Endothelial cell of umbilical vein (primary cell): ENCODE results near the gene MMP1. TPM values are rescaled to one million over a fixed set of nuclear protein-coding genes. Genes with fewer than 3 reads are reported as not detected.

Experiments used
- BruUV-seq: library from RNA; stranded (reverse); fragments of 400-500 nt; replicated peaks from 2 replicates; lab custom pipeline; 2021; lab: Mats Ljungman, UMichigan
- CTCF ChIA-PET: fragments of 300-600, 350-600 bp; sonication (Branson Sonifier 250); formaldehyde crosslinking; loops from one replicate; lab custom pipeline; 2021; ENCODE audit warnings: antibody characterized with exemption, inconsistent platforms; lab: Charles Lee
- POLR2A ChIA-PET: fragments of 300-600, 350-600 bp; sonication (Branson Sonifier 250); formaldehyde crosslinking; loops from one replicate; lab custom pipeline; 2021; ENCODE audit warnings: antibody characterized with exemption, inconsistent platforms; lab: Charles Lee
- DNase-seq: peaks from one replicate; pipeline ENCODE4 v3.0.0-alpha.2; 2011; ENCODE audit warnings: low read depth, low spot score
- FAIRE-seq: peaks from 2 replicates; lab custom pipeline; 2011; peaks lifted over from hg19 to GRCh38; lab: Jason Lieb, UNC
- H2AFZ ChIP-seq: 2 replicates; pipeline ENCODE4 v1.6.0; 2012; ENCODE audit warnings: low read depth, low read length, control low read depth, inconsistent platforms
- H3K27ac ChIP-seq: 2 replicates; pipeline ENCODE4 v1.5.1; 2011; ENCODE audit warnings: low read depth, mild to moderate bottlenecking, control low read depth, low read length, moderate library complexity; ENCODE audit not compliant: insufficient read depth
- H3K27me3 ChIP-seq, 2 experiments: 2 replicates each; pipeline versions ENCODE4 v1.6.0 to v1.6.1; 2011; ENCODE audit warnings: low read length in 2 of 2, mixed read lengths in 1 of 2; ENCODE audit not compliant: control insufficient read depth in 2 of 2, insufficient read depth in 2 of 2
- H3K36me3 ChIP-seq, 2 experiments: 2 replicates in 1 of 2; 3 replicates in 1 of 2; pipeline ENCODE4 v1.5.1; 2011; ENCODE audit warnings: low read length in 2 of 2, mild to moderate bottlenecking in 1 of 2, moderate library complexity in 1 of 2; ENCODE audit not compliant: control insufficient read depth in 2 of 2, insufficient read depth in 2 of 2; ENCODE audit errors: extremely low read depth in 1 of 2
- H3K4me1 ChIP-seq: 3 replicates; pipeline ENCODE4 v1.5.1; 2011; ENCODE audit warnings: mild to moderate bottlenecking, low read length; ENCODE audit not compliant: control insufficient read depth, insufficient read depth; ENCODE audit errors: extremely low read depth
- H3K4me2 ChIP-seq: 2 replicates; pipeline ENCODE4 v1.6.1; 2011; ENCODE audit warnings: low read length, control low read depth, mixed read lengths; ENCODE audit not compliant: insufficient read depth
- H3K4me3 ChIP-seq, 3 experiments: fragments of 200-600 bp in 1 of 3; sonication (generic), shearing (Covaris generic) in 1 of 3; replicated peaks in 1 of 3; 2 replicates each; pipeline ENCODE4 v1.5.1; 2011 to 2016; ENCODE audit warnings: control low read depth in 3 of 3, low read length in 3 of 3, mild to moderate bottlenecking in 2 of 3, inconsistent platforms in 1 of 3, low read depth in 1 of 3, moderate library complexity in 1 of 3; ENCODE audit not compliant: insufficient read depth in 1 of 3
- H3K79me2 ChIP-seq: 2 replicates; pipeline ENCODE4 v1.6.0; 2012; ENCODE audit warnings: low read length, inconsistent platforms; ENCODE audit not compliant: control insufficient read depth, insufficient read depth
- H3K9ac ChIP-seq: replicated peaks from 2 replicates; pipeline ENCODE3; 2011; ENCODE audit warnings: low read length, control low read depth; ENCODE audit not compliant: insufficient read depth; ENCODE audit errors: extremely low read depth
- H3K9me1 ChIP-seq: replicated peaks from 3 replicates; pipeline ENCODE4 v1.6.0; 2011; ENCODE audit warnings: mild to moderate bottlenecking, low read length; ENCODE audit not compliant: control insufficient read depth, insufficient read depth; ENCODE audit errors: extremely low read depth
- H3K9me3 ChIP-seq: replicated peaks from 2 replicates; pipeline ENCODE4 v1.5.1; 2012; ENCODE audit warnings: low read length, inconsistent platforms; ENCODE audit not compliant: control insufficient read depth, insufficient read depth
- H4K20me1 ChIP-seq: replicated peaks from 2 replicates; pipeline ENCODE3; 2011; ENCODE audit warnings: mild to moderate bottlenecking, low read length; ENCODE audit not compliant: control insufficient read depth, insufficient read depth; ENCODE audit errors: extremely low read depth
- EZH2 ChIP-seq: IDR thresholded peaks from 2 replicates; pipeline ENCODE4 v1.6.1; 2012; ENCODE audit warnings: borderline replicate concordance, low read depth, mild to moderate bottlenecking, moderate library complexity, low read length, inconsistent platforms; ENCODE audit not compliant: severe bottlenecking
- FOS ChIP-seq: IDR thresholded peaks from 2 replicates; pipeline ENCODE4 v1.6.1; 2011; ENCODE audit warnings: mild to moderate bottlenecking, low read length, moderate library complexity, borderline replicate concordance; ENCODE audit not compliant: insufficient read depth
- GATA2 ChIP-seq: IDR thresholded peaks from 2 replicates; pipeline ENCODE4 v1.7.0; 2011; ENCODE audit warnings: low read depth, mild to moderate bottlenecking, moderate library complexity, mixed read lengths, low read length; ENCODE audit not compliant: insufficient read length, insufficient read depth
- JUN ChIP-seq: IDR thresholded peaks from 2 replicates; pipeline ENCODE4 v1.6.1; 2011; ENCODE audit warnings: borderline replicate concordance, low read depth; ENCODE audit not compliant: insufficient read length, insufficient read depth
- MYC ChIP-seq: IDR thresholded peaks from one replicate; pipeline ENCODE4 v1.6.1; 2011; ENCODE audit warnings: mild to moderate bottlenecking, low read depth, low read length
- POLR2A ChIP-seq: IDR thresholded peaks from 2 replicates; pipeline ENCODE4 v1.6.1; 2012; ENCODE audit warnings: low read depth, mild to moderate bottlenecking, control low read depth, low read length
- POLR2AphosphoS5 ChIP-seq: IDR thresholded peaks from 2 replicates; pipeline ENCODE4 v1.6.1; 2012; ENCODE audit warnings: low read depth, mild to moderate bottlenecking, control low read depth, low read length, moderate library complexity; ENCODE audit not compliant: insufficient read depth
- dilution Hi-C: fragments of 300-500 bp; cut with MboI; formaldehyde crosslinking; loops from one replicate; pipeline ENCODE4 v1.15.0; 2019; ENCODE audit warnings: low sequenced_read_pairs; ENCODE audit not compliant: extremely low pct_ligation_motif_present
- intact Hi-C: fragments of 100-400 bp; cut with micrococcal nuclease; formaldehyde crosslinking; loops from one replicate; pipeline ENCODE4 v1.10.0; 2022
- polyA plus RNA-seq, 4 experiments: library from polyadenylated mRNA; depleted of rRNA in 3 of 4; stranded (reverse) in 3 of 4; unstranded in 1 of 4; fragments of >200 nt; gene quantifications; 2 replicates each; pipeline versions ENCODE4 v1.2.1 to v1.2.3, GENCODE V29; 2011 to 2012; ENCODE audit warnings: missing spikeins in 1 of 4
- total RNA-seq: library from RNA; stranded (reverse); gene quantifications from 2 replicates; pipeline ENCODE4 v1.2.3, GENCODE V29; 2021
- TF ChIP-seq, protein P1 (sequence below): IDR thresholded peaks from 2 replicates; pipeline ENCODE4 v1.6.1; 2011; ENCODE audit not compliant: insufficient read depth, insufficient read length
- TF ChIP-seq, protein P2 (sequence below), 2 donors: IDR thresholded peaks; 1 replicate in 1 of 2; 2 replicates in 1 of 2; pipeline ENCODE4 v1.5.1; 2011; ENCODE audit warnings: low read length in 2 of 2, mild to moderate bottlenecking in 2 of 2, moderate library complexity in 2 of 2, control low read depth in 1 of 2, inconsistent platforms in 1 of 2, low read depth in 1 of 2; ENCODE audit not compliant: insufficient read depth in 1 of 2; ENCODE audit errors: extremely low read depth in 1 of 2

Gene MMP1
- total and polyA plus RNA-seq, 2 donors (not counting 3 experiments of a cell fraction or from before 2014, with no cell fraction given), result 1.4 to 1,694 TPM

DNA sequence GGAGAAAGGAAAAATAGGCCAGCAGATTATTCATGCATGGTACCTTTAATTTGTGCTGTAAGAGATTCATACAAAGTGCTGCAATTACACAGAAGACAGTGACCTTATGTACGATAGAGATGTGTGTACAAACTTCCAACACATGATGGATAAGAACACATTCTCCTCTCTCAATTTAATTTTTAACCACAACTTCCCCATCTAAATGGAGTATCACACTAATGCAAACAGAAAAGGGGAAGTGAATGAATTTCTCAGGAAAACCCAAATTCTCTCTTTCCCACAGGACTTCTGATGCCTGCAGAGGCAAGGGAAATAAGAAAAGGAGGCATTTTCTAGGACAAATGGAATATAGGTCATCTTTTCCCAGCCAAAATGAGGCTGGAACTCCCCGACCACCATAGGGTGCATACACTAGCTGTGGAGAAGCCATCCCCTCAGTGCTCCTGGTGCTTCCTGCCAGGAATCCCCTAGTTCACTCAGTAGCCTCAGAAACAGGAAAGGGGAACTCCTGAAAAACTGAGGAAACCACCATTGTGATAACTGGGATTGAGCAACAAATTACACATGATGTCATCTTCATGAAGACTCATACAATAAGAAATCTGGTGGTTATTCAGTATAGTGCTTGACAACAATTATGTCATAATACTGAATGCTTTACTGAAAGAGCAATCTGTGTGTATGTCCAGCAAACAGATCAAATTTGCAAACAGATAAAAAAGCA is 40.0 kb downstream of the MMP1 start:
- no TSS peak for BruUV-seq
- Histone ChIP-seq H3K27me3 (peaks cover 15 to 17% of the 10 kb centered on the region in 2 experiments), H3K79me2 (no peaks in the 10 kb centered on the region), H3K4me3 (no peak overlapping the region), H3K4me2 (peak overlapping the region; percentile 8), H3K36me3 (no peaks in the 10 kb centered on the region), H3K4me1 (peaks cover 42% of the 10 kb centered on the region), H3K9me3 (no peaks in the 10 kb centered on the region), H3K9me1 (no peaks in the 10 kb centered on the region), H3K9ac (no peak overlapping the region), H3K27ac (peak overlapping the region; percentile 44), H2AFZ (no peak overlapping the region), H4K20me1 (no peaks in the 10 kb centered on the region)
- no peak for TF ChIP-seq MYC
- no peak for TF ChIP-seq EZH2
- TF ChIP-seq, protein P1, sequence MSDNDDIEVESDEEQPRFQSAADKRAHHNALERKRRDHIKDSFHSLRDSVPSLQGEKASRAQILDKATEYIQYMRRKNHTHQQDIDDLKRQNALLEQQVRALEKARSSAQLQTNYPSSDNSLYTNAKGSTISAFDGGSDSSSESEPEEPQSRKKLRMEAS, result no peak
- TF ChIP-seq GATA2, result peak; percentile 45
- no peak for TF ChIP-seq POLR2A
- TF ChIP-seq, protein P2, sequence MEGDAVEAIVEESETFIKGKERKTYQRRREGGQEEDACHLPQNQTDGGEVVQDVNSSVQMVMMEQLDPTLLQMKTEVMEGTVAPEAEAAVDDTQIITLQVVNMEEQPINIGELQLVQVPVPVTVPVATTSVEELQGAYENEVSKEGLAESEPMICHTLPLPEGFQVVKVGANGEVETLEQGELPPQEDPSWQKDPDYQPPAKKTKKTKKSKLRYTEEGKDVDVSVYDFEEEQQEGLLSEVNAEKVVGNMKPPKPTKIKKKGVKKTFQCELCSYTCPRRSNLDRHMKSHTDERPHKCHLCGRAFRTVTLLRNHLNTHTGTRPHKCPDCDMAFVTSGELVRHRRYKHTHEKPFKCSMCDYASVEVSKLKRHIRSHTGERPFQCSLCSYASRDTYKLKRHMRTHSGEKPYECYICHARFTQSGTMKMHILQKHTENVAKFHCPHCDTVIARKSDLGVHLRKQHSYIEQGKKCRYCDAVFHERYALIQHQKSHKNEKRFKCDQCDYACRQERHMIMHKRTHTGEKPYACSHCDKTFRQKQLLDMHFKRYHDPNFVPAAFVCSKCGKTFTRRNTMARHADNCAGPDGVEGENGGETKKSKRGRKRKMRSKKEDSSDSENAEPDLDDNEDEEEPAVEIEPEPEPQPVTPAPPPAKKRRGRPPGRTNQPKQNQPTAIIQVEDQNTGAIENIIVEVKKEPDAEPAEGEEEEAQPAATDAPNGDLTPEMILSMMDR (IDR thresholded peaks at IDR 0.05; ENCODE audit: extremely low read depth in 1 of 2, insufficient read depth in 1 of 2, low read depth in 1 of 2, low read length in 2 of 2), result no peak
- TF ChIP-seq POLR2AphosphoS5, result no peak
- peak; percentile 34 for TF ChIP-seq FOS
- TF ChIP-seq JUN, result peak; percentile 51
- CTCF ChIA-PET, result interaction anchor here (1.2 to 1.5 kb wide), 2 partner anchors 22 to 23 kb away, joined by 3 to 5 read pairs; partner anchors contain the start of gene MMP10
- POLR2A ChIA-PET, result no interaction called here
- peak; percentile 37 for FAIRE-seq
- DNase-seq, result peak; percentile 77
- intact Hi-C loops, result no loop called here
- dilution Hi-C loops, result no loop called here
